K562 (cell line): ENCODE results near the gene IRX5. TPM values are rescaled to one million over a fixed set of nuclear protein-coding genes. Genes with fewer than 3 reads are reported as not detected.

Experiments used
- BRD4 ChIP-seq: fragments of 200-600 bp; sonication (generic); IDR thresholded peaks from 2 replicates; pipeline ENCODE4 v1.6.1; 2017; ENCODE audit warnings: inconsistent platforms
- ETV6 ChIP-seq, 3 experiments: fragments of 150-350 bp in 1 of 3; sonication (generic) in 1 of 3; formaldehyde crosslinking in 1 of 3; IDR thresholded peaks; 2 replicates each; pipeline versions ENCODE4 v1.6.1 to v1.8.0; 2014 to 2022; ENCODE audit warnings: borderline replicate concordance in 2 of 3, low read depth in 2 of 3, antibody characterized with exemption in 1 of 3, low read length in 1 of 3, mild to moderate bottlenecking in 1 of 3, missing genetic modification reagents in 1 of 3
- HMGN3 ChIP-seq: IDR thresholded peaks from 2 replicates; pipeline ENCODE4 v1.6.1; 2011; ENCODE audit warnings: borderline replicate concordance, low read depth, mild to moderate bottlenecking, mixed read lengths, low read length; ENCODE audit not compliant: insufficient read length; ENCODE audit errors: extremely low read depth
- MCM7 ChIP-seq, 2 experiments: fragments of 450-650 bp; IDR thresholded peaks; 2 replicates each; pipeline ENCODE4 v1.6.1; 2016 to 2018
- MTA1 ChIP-seq: fragments of 450-650 bp; IDR thresholded peaks from 2 replicates; pipeline ENCODE4 v1.6.1; 2017; ENCODE audit warnings: borderline replicate concordance
- NR0B1 ChIP-seq: fragments of 450-650 bp; IDR thresholded peaks from one replicate; pipeline ENCODE4 v1.6.1; 2018; ENCODE audit warnings: mild to moderate bottlenecking, moderate library complexity; ENCODE audit not compliant: partially characterized antibody
- SMAD3 ChIP-seq: fragments of 450-650 bp; formaldehyde crosslinking; conservative IDR thresholded peaks from 2 replicates; pipeline ENCODE4 v1.4.0; 2020; ENCODE audit warnings: mild to moderate bottlenecking
- TSHZ1 ChIP-seq: fragments of 250-450 bp; sonication (Bioruptor Pico); IDR thresholded peaks from 2 replicates; pipeline ENCODE4 v1.4.0; 2020; ENCODE audit warnings: mild to moderate bottlenecking, moderate library complexity
- ZBTB40 ChIP-seq, 2 experiments: fragments of 450-650 bp in 1 of 2; sonication (generic) in 1 of 2; formaldehyde crosslinking in 1 of 2; IDR thresholded peaks; 2 replicates each; pipeline versions ENCODE4 v1.7.1 to v1.9.0; 2016 to 2022; ENCODE audit warnings: inconsistent platforms in 1 of 2, mild to moderate bottlenecking in 1 of 2, missing genetic modification reagents in 1 of 2
- ZNF140 ChIP-seq: fragments of 250-450 bp; sonication (Bioruptor Pico); IDR thresholded peaks from 2 replicates; pipeline ENCODE4 v1.8.0; 2021; ENCODE audit warnings: moderate library complexity, mild to moderate bottlenecking, inconsistent platforms
- ZNF76 ChIP-seq: fragments of 250-450 bp; sonication (Bioruptor Pico); IDR thresholded peaks from 2 replicates; pipeline ENCODE4 v1.4.0; 2020; ENCODE audit warnings: mild to moderate bottlenecking, moderate library complexity, borderline replicate concordance
- polyA plus RNA-seq, 8 experiments: library from polyadenylated mRNA; depleted of rRNA in 4 of 8; stranded (reverse) in 5 of 8; unstranded in 3 of 8; fragments of >200 nt; fragmentation: Nextera tagmentation in 2 of 8; fragmentation: Illumina TruSeq in 1 of 8; extraction: Ambion mirVana in 2 of 8; extraction: Trizol in 1 of 8; gene quantifications; 2 replicates each; pipeline versions ENCODE4 v1.2.1 to v1.2.3, GENCODE V29; 2011 to 2014; ENCODE audit warnings: inconsistent platforms in 1 of 8, missing spikeins in 1 of 8
- total RNA-seq, 7 experiments: library from RNA; depleted of rRNA in 6 of 7; stranded (reverse); fragments of >200 nt in 6 of 7; fragmentation: Illumina TruSeq in 2 of 7; extraction: Trizol in 2 of 7; gene quantifications; 2 replicates each; pipeline versions ENCODE4 v1.2.1 to v1.2.3, GENCODE V29; 2011 to 2021; ENCODE audit warnings: low replicate concordance in 1 of 7

Gene IRX5
- total and polyA plus RNA-seq, 9 of the 15 experiments (the other 6 are each of a cell fraction or from before 2014, with no cell fraction given), result 0.20 to 4.2 (median 0.94) TPM

- TF ChIP-seq TSHZ1 (CRISPR knock-in tag), result no peak
- TF ChIP-seq HMGN3, result peak; percentile 14
- TF ChIP-seq ZNF76, result no peak
- TF ChIP-seq ZNF140 (CRISPR knock-in tag), result no peak
- no peak for TF ChIP-seq SMAD3
- no peak for TF ChIP-seq BRD4
- no peak for TF ChIP-seq MCM7 (IDR thresholded peaks at IDR 0.05)
- no peak for TF ChIP-seq ETV6 (IDR thresholded peaks at IDR 0.05; ENCODE audit: borderline replicate concordance in 1 of 2, low read depth in 2 of 2, low read length in 1 of 2)
- no peak for TF ChIP-seq ETV6 (CRISPR knock-in tag; IDR thresholded peaks at IDR 0.05; ENCODE audit: borderline replicate concordance)
- no peak for TF ChIP-seq NR0B1
- TF ChIP-seq ZBTB40 (IDR thresholded peaks at IDR 0.05), result no peak
- TF ChIP-seq ZBTB40 (CRISPR knock-in tag; IDR thresholded peaks at IDR 0.05), result no peak
- TF ChIP-seq MTA1, result no peak
These were observed at the start of gene IRX5 (continued) for GRCh38 chr16:54930005-54930868.
